SK-N-SH (cell line): Measurements from ENCODE around the gene SLC9A4. TPM values are rescaled to one million over a fixed set of nuclear protein-coding genes. Genes with fewer than 3 reads are reported as not detected.

ENCODE experiments used
- CTCF ChIA-PET: fragments of 300-600, 350-600 bp; formaldehyde crosslinking; extraction: SDS; loops from one replicate; lab custom pipeline; 2021; lab: Yijun Ruan, JAX
- POLR2A ChIA-PET: fragments of 350-600 bp; sonication (Branson Sonifier 250); formaldehyde crosslinking; extraction: SDS; loops from one replicate; lab custom pipeline; 2020; ENCODE audit warnings: antibody characterized with exemption, inconsistent platforms; lab: Yijun Ruan, JAX
- DNase-seq: peaks from one replicate; pipeline ENCODE4 v3.0.0; 2012
- H2AFZ ChIP-seq: fragments of 200-600 bp; sonication (generic); 2 replicates; pipeline ENCODE4 v1.8.1; 2016; ENCODE audit warnings: antibody characterized with exemption, mild to moderate bottlenecking, low read depth
- H3F3A ChIP-seq: fragments of 200-600 bp; sonication (generic); replicated peaks from 2 replicates; pipeline ENCODE3; 2016; ENCODE audit warnings: antibody characterized with exemption, mild to moderate bottlenecking; ENCODE audit not compliant: insufficient read depth
- H3K27ac ChIP-seq, 2 experiments: fragments of 200-500 bp in 1 of 2; fragments of 200-600 bp in 1 of 2; sonication (Bioruptor generic) in 1 of 2; sonication (generic), shearing (Covaris generic) in 1 of 2; 2 replicates each; pipeline versions ENCODE4 v1.5.1 to v1.6.1; 2014 to 2016; ENCODE audit warnings: low read depth in 2 of 2, inconsistent platforms in 1 of 2, low read length in 1 of 2, mild to moderate bottlenecking in 1 of 2, mixed read lengths in 1 of 2
- H3K27me3 ChIP-seq: fragments of 200-600 bp; sonication (generic), shearing (Covaris generic); 2 replicates; pipeline ENCODE4 v1.6.1; 2016; ENCODE audit warnings: mixed run types; ENCODE audit not compliant: insufficient read depth
- H3K36me3 ChIP-seq, 2 experiments: fragments of 200-500 bp in 1 of 2; fragments of 200-600 bp in 1 of 2; sonication (Bioruptor generic) in 1 of 2; sonication (generic) in 1 of 2; replicated peaks in 1 of 2; 2 replicates each; pipeline versions ENCODE3 to v1.5.1; 2014 to 2016; ENCODE audit warnings: low read length in 1 of 2, mild to moderate bottlenecking in 1 of 2; ENCODE audit not compliant: insufficient read depth in 2 of 2, control insufficient read depth in 1 of 2
- H3K4me1 ChIP-seq, 2 experiments: fragments of 200-500 bp in 1 of 2; fragments of 200-600 bp in 1 of 2; sonication (Bioruptor generic) in 1 of 2; sonication (generic), shearing (Covaris generic) in 1 of 2; 2 replicates each; pipeline versions ENCODE4 v1.5.1 to v1.6.1; 2014 to 2016; ENCODE audit warnings: low read depth in 1 of 2, low read length in 1 of 2, mixed run types in 1 of 2; ENCODE audit not compliant: insufficient read depth in 2 of 2, control insufficient read depth in 1 of 2
- H3K4me2 ChIP-seq: fragments of 200-600 bp; sonication (generic), shearing (Covaris generic); 2 replicates; pipeline ENCODE4 v1.6.1; 2017; ENCODE audit warnings: mixed run types
- H3K4me3 ChIP-seq, 2 experiments: fragments of 200-500 bp in 1 of 2; fragments of 200-600 bp in 1 of 2; sonication (Bioruptor generic) in 1 of 2; sonication (generic), shearing (Covaris generic) in 1 of 2; 2 replicates each; pipeline versions ENCODE4 v1.5.1 to v1.8.1; 2014 to 2016; ENCODE audit warnings: low read depth in 2 of 2, inconsistent platforms in 1 of 2, low read length in 1 of 2, mild to moderate bottlenecking in 1 of 2, mixed read lengths in 1 of 2, moderate library complexity in 1 of 2
- H3K79me2 ChIP-seq: fragments of 200-600 bp; sonication (generic); 2 replicates; pipeline ENCODE4 v1.8.1; 2017; ENCODE audit warnings: mild to moderate bottlenecking; ENCODE audit not compliant: insufficient read depth
- H3K9ac ChIP-seq: fragments of 200-600 bp; sonication (generic); 2 replicates; pipeline ENCODE4 v1.6.1; 2017; ENCODE audit warnings: mixed run types
- H3K9me2 ChIP-seq: fragments of 200-600 bp; sonication (generic); 2 replicates; pipeline ENCODE4 v1.6.1; 2017; ENCODE audit warnings: mixed run types
- H3K9me3 ChIP-seq: fragments of 200-600 bp; sonication (generic); 2 replicates; pipeline ENCODE4 v1.6.1; 2017; ENCODE audit warnings: mixed run types, mild to moderate bottlenecking, moderate library complexity
- H4K20me1 ChIP-seq: fragments of 200-600 bp; sonication (generic); 2 replicates; pipeline ENCODE4 v1.6.1; 2017; ENCODE audit warnings: mild to moderate bottlenecking, mixed run types; ENCODE audit not compliant: insufficient read depth
- CHD2 ChIP-seq: fragments of 150-350 bp; IDR thresholded peaks from 2 replicates; pipeline ENCODE4 v1.6.1; 2018; ENCODE audit warnings: low read length; ENCODE audit not compliant: partially characterized antibody
- CTCF ChIP-seq: fragments of 200-600 bp; sonication (generic); IDR thresholded peaks from 2 replicates; pipeline ENCODE4 v1.6.1; 2017; ENCODE audit warnings: antibody characterized with exemption, mild to moderate bottlenecking, moderate library complexity
- ELF1 ChIP-seq: IDR thresholded peaks from 2 replicates; pipeline ENCODE4 v1.4.0; 2012
- EP300 ChIP-seq, 2 experiments: IDR thresholded peaks; 2 replicates each; pipeline versions ENCODE4 v1.4.0 to v1.6.1; 2012; ENCODE audit warnings: borderline replicate concordance in 1 of 2, low read depth in 1 of 2, low read length in 1 of 2
- FOSL2 ChIP-seq: IDR thresholded peaks from 2 replicates; pipeline ENCODE4 v1.4.0; 2012; ENCODE audit warnings: low read depth, mild to moderate bottlenecking, moderate library complexity, borderline replicate concordance
- FOXM1 ChIP-seq: IDR thresholded peaks from 2 replicates; pipeline ENCODE4 v1.4.0; 2012; ENCODE audit warnings: low read depth, mild to moderate bottlenecking
- GATA2 ChIP-seq: sonication (generic); formaldehyde crosslinking; IDR thresholded peaks from 2 replicates; pipeline ENCODE4 v1.5.0; 2020; ENCODE audit warnings: mild to moderate bottlenecking, missing genetic modification reagents
- JUND ChIP-seq: IDR thresholded peaks from 2 replicates; pipeline ENCODE4 v1.4.0; 2012
- MEF2A ChIP-seq: IDR thresholded peaks from 2 replicates; pipeline ENCODE4 v1.4.0; 2012; ENCODE audit warnings: low read depth, borderline replicate concordance
- MXI1 ChIP-seq: IDR thresholded peaks from 2 replicates; pipeline ENCODE4 v1.6.1; 2012; ENCODE audit warnings: mild to moderate bottlenecking, low read depth, low read length, improper control_type of control experiment
- NFIC ChIP-seq: IDR thresholded peaks from 2 replicates; pipeline ENCODE4 v1.4.0; 2012; ENCODE audit warnings: borderline replicate concordance
- NRF1 ChIP-seq: IDR thresholded peaks from 2 replicates; pipeline ENCODE4 v1.6.1; 2012; ENCODE audit warnings: low read depth, mild to moderate bottlenecking, low read length
- PBX3 ChIP-seq: IDR thresholded peaks from 2 replicates; pipeline ENCODE4; 2012
- POLR2AphosphoS5 ChIP-seq: IDR thresholded peaks from 2 replicates; pipeline ENCODE4 v1.6.1; 2012; ENCODE audit warnings: low read depth, low read length
- RFX5 ChIP-seq: IDR thresholded peaks from 2 replicates; pipeline ENCODE4 v1.6.1; 2012; ENCODE audit warnings: mild to moderate bottlenecking, improper control_type of control experiment, low read length
- SIN3A ChIP-seq: IDR thresholded peaks from 2 replicates; pipeline ENCODE4 v1.6.1; 2012; ENCODE audit warnings: low read depth, mild to moderate bottlenecking, low read length, moderate library complexity, borderline replicate concordance
- SMC3 ChIP-seq: IDR thresholded peaks from 2 replicates; pipeline ENCODE4 v1.6.1; 2012; ENCODE audit warnings: low read depth, low read length, improper control_type of control experiment
- TAF1 ChIP-seq: IDR thresholded peaks from 2 replicates; pipeline ENCODE4 v1.6.1; 2012; ENCODE audit warnings: low read depth, mild to moderate bottlenecking, low read length, moderate library complexity, borderline replicate concordance
- TEAD4 ChIP-seq: IDR thresholded peaks from 2 replicates; pipeline ENCODE4 v1.4.0; 2012; ENCODE audit warnings: mild to moderate bottlenecking, borderline replicate concordance; ENCODE audit not compliant: insufficient read depth
- USF2 ChIP-seq: fragments of 150-350 bp; IDR thresholded peaks from 2 replicates; pipeline ENCODE4 v1.6.1; 2017; ENCODE audit warnings: antibody characterized with exemption, low read length, low read depth, borderline replicate concordance
- WGBS: methylation state at CpG from one replicate; pipeline ENCODE4 v1.1.6; 2017; ENCODE audit warnings: low lambda C conversion rate; 5-methylcytosine and 5-hydroxymethylcytosine counted together
- polyA plus RNA-seq, 3 experiments: library from polyadenylated mRNA; depleted of rRNA; stranded (reverse); fragments of >200 nt; gene quantifications; 2 replicates each; pipeline ENCODE4 v1.2.3, GENCODE V29; 2012
- TF ChIP-seq, protein P1 (sequence below): IDR thresholded peaks from 2 replicates; pipeline ENCODE4 v1.4.0; 2012; ENCODE audit warnings: low read depth, borderline replicate concordance
- TF ChIP-seq, protein P2 (sequence below): IDR thresholded peaks from 2 replicates; pipeline ENCODE4 v1.4.0; 2012; ENCODE audit warnings: low read depth, borderline replicate concordance

SLC9A4 gene
- polyA plus RNA-seq, 1 of the 3 experiments (the other 2 are of a cell fraction): 0.07 TPM

- TF ChIP-seq, protein P1, sequence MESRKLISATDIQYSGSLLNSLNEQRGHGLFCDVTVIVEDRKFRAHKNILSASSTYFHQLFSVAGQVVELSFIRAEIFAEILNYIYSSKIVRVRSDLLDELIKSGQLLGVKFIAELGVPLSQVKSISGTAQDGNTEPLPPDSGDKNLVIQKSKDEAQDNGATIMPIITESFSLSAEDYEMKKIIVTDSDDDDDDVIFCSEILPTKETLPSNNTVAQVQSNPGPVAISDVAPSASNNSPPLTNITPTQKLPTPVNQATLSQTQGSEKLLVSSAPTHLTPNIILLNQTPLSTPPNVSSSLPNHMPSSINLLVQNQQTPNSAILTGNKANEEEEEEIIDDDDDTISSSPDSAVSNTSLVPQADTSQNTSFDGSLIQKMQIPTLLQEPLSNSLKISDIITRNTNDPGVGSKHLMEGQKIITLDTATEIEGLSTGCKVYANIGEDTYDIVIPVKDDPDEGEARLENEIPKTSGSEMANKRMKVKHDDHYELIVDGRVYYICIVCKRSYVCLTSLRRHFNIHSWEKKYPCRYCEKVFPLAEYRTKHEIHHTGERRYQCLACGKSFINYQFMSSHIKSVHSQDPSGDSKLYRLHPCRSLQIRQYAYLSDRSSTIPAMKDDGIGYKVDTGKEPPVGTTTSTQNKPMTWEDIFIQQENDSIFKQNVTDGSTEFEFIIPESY: no peak
- TF ChIP-seq PBX3: no peak
- TF ChIP-seq NFIC: no peak
- TF ChIP-seq EP300 (IDR thresholded peaks at IDR 0.05; ENCODE audit: borderline replicate concordance in 1 of 2, low read depth in 1 of 2, low read length in 1 of 2): no peak
- TF ChIP-seq TAF1: no peak
Measured at GRCh38 chr2:102437122-102437521, 35.9 kb upstream of the SLC9A4 start (continued).

DNA sequence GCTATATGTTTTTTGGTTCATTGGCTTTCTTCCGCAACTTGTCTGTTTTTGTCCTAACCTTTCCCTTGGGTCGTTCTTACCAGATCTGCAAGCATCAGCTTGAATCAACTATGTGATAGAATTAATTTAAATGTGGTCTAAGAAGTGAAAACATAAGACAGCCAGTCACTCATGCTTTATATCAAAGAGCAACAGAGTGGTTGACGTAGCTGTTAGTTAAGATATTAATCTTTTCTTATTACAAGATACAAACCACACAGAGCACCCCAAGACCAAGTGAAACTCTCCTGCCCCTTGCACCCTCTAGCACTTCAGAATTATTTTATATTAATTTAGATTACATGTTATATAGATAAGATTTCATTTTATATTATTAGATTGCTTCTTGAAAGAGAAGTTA, 34.9 kb upstream of the SLC9A4 start:
- no peak for DNase-seq
- WGBS: 10% methylated on average over 3 of the region's 3 CpGs
- H3K27me3 ChIP-seq: peaks cover 24% of the 10 kb centered on the region
- no peaks in the 10 kb centered on the region for H3K9me2 ChIP-seq
- H3F3A ChIP-seq: no peaks in the 10 kb centered on the region
- no peaks in the 10 kb centered on the region for H3K36me3 ChIP-seq
- no peak overlapping the region for H2AFZ ChIP-seq
- H3K27ac ChIP-seq: no peak overlapping the region
- no peaks in the 10 kb centered on the region for H3K79me2 ChIP-seq
- no peak overlapping the region for H3K4me3 ChIP-seq
- H4K20me1 ChIP-seq: no peaks in the 10 kb centered on the region
- TF ChIP-seq EP300 (IDR thresholded peaks at IDR 0.05; ENCODE audit: borderline replicate concordance in 1 of 2, low read depth in 1 of 2, low read length in 1 of 2) (no peak), RFX5 (no peak), MXI1 (no peak), SIN3A (no peak), CTCF (no peak), GATA2 (CRISPR knock-in tag) (no peak), ELF1 (no peak), TEAD4 (no peak), CHD2 (no peak), FOXM1 (no peak), NRF1 (no peak), NFIC (no peak), MEF2A (no peak), SMC3 (no peak), JUND (no peak), POLR2AphosphoS5 (no peak), USF2 (no peak), TAF1 (no peak), FOSL2 (no peak)
- TF ChIP-seq, protein P2, sequence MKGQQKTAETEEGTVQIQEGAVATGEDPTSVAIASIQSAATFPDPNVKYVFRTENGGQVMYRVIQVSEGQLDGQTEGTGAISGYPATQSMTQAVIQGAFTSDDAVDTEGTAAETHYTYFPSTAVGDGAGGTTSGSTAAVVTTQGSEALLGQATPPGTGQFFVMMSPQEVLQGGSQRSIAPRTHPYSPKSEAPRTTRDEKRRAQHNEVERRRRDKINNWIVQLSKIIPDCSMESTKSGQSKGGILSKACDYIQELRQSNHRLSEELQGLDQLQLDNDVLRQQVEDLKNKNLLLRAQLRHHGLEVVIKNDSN: no peak
- no peak overlapping the region for H3K4me2 ChIP-seq
- no peaks in the 10 kb centered on the region for H3K9me3 ChIP-seq
- ChIA-PET CTCF (interaction anchor here (1.1 kb wide), 1 partner anchor 11 kb away, joined by 3 read pairs; no protein-coding TSS in a partner anchor), POLR2A (no interaction called here)
- H3K9ac ChIP-seq: no peak overlapping the region
- no peaks in the 10 kb centered on the region for H3K4me1 ChIP-seq
